NCI-H446 treated with DMSO at 0.1 percent for 48 hours (cell line): ENCODE results near the gene PCDH15.
"Not testable (repeated sequence)": the region's sequence is repeated elsewhere in the genome, so short reads cannot be mapped to it uniquely, and the experiment has no call there.

ENCODE experiments used
- DNase-seq: peaks from one replicate; lab custom pipeline; 2025; lab: John Stamatoyannopoulos, UW

The PCDH15 gene

DNA sequence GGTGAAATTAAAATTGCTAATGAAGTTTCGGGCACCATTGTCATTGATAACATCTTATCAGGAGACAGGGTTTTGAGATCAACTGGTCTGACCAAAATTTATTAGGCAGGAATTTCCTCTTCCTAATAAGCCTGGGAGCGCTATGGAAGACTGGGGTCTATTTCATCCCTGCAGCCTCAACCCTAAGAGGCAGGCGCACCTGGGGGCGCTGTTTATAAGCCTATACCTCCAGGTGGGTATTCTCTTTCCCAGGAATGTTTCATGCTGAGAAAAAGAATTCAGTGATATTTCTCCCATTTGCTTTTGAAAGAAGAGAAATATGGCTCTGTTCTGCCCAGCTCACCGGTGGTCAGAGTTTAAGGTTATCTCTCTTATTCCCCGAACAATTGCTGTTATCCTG is 406.4 kb downstream of the PCDH15 start:
- DNase-seq = not testable (repeated sequence)

DNA sequence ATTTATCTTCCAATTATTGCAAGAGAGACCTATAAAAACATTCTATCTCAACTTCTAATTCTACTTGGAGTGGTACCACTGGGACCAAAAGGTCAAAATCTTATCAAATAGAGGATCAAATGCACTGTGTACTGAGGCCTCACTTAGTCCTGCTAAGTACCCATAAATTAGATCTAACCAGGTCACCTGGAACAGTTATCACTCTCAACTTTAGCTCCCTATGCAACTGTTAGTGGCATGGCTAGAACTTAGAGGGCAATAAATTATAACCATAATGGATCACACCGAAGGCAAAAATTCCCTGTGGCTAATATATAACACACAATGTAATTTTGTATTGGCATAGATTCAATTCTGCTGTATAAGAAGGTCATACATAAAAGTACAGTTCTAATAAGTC is 428.9 kb downstream of the PCDH15 start:
- no peak for DNase-seq

GRCh38 chr10:54368984-54369383 is 432.0 kb downstream of the PCDH15 start:
- no peak for DNase-seq

- no peak for DNase-seq
Measured at GRCh38 chr10:54363390-54363789, 437.6 kb downstream of the PCDH15 start.

- DNase-seq = no peak
Measured at GRCh38 chr10:54342058-54342457, 459.0 kb downstream of the PCDH15 start.

DNA sequence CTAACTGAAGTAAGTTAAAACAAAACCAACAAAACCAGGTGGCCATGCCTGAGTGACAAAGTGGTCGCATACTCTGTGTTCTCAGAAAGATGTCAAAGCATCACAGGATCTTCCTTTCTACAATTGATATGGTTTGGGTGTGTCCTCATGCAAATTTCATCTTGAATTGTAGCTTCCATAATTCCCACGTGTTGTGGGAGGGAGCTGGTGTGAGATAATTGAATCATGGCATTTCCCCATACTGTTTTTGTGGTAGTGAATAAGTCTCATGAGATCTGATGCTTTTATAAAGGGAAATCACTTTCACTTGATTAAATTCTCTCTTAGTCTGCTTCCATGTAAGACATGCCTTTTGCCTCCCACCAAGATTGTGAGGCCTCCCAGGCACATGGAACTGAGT is 465.7 kb downstream of the PCDH15 start:
- DNase-seq = no peak

DNA sequence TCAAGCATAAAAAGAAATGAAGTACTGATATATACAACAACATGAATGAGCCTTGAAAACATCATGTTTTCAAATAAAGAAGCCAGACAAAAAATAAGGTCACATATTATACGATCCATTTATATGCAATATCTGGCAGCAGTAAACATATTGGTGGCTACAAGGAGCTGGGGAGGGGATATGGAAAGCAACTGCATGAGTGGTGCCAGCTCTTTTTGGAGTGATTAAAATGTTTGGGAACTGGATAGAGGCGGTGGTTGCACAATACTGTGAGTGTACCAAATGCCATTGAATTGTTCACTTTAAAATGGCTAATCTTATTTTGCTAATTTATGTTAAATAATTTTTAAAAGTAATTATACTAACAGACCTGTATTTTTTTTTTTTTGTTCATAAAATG is 481.7 kb downstream of the PCDH15 start:
- DNase-seq = no peak

DNA sequence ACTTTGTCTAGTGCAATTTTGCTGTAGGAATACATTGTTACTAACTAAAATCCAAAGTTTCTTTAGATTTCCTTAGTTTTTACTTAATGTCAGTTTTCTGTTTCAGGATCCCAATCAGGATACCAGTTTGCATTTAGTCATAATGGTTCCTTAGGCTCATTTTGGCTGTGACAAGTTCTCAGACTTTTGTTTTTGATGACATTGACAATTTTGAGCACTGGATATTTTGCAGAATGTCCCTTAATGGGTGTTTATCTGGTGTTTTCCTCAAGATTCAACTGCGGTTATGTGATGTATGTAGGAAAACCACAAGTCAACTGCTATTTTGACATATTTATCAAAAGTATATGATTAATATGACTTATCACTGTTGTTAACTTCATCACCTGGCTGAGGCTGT is 482.6 kb downstream of the PCDH15 start:
- DNase-seq = no peak

DNA sequence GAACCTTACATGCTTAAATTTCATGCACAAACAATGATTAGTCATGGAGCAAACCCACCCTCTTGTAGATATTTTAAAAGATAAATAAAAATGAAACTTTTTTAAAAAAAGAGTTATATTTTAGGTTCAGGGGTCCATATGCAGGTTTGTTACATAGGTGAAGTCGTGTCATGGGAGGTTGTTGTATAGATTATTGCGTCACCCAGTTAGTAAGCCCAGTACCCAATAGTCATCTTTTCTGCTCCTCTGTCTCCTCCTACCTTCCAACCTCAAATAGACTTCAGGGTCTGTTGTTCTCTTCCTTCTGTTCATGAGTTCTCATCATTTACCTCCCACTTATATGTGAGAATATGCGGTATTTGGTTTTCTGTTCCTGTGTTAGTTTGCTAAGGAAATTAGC is 486.6 kb downstream of the PCDH15 start:
- no peak for DNase-seq

DNA sequence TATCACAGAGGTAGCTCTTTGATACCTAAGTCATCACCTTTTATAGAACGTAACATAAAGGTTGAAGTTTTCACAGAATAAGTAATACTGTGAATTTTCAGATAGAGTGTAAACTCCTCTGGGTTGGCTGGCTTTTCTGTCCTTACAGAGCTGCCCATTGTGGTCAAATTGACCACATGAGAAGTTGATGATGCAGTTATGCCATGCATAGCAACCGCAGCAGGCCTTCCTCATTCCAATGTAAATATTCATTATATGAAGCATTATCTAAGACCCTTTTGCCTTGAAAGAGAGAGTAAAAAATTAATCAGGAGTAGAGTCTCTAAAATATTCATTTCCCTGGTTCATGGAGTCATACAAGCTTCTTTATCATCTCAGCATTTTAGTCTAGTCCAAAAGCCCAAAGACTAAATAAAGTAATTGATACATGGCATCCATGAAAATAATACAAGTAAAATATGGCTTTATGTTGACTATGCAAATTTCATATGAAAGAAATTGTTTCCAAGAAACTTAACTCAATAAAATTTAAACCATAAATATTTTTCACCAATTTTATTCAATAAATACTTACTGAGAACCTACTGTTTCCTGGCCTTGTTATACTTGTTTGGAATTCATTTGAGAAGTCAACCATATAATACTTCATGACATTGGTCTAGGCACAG is 516.4 kb downstream of the PCDH15 start:
- DNase-seq = no peak

DNA sequence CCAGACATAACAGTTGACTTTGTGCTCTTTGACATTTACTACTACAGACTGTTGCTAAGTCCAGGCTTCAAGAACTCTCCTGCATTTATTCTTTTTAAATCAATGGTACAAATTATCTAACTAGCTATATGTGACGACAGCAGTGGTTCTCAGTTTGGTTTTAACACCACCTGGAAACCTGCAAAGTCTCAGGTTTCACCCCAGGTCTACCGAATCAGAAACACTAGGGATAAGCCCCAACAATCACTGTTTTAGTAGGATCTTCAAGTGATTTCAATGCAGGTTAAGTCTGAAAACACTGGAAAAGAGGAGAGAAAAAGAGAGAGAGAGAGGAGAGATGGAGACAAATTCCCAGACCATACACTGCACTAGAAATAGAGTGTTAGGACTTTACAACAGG is 519.0 kb downstream of the PCDH15 start:
- DNase-seq = no peak

GRCh38 chr10:54266395-54266794 is 534.6 kb downstream of the PCDH15 start:
- no peak for DNase-seq

DNA sequence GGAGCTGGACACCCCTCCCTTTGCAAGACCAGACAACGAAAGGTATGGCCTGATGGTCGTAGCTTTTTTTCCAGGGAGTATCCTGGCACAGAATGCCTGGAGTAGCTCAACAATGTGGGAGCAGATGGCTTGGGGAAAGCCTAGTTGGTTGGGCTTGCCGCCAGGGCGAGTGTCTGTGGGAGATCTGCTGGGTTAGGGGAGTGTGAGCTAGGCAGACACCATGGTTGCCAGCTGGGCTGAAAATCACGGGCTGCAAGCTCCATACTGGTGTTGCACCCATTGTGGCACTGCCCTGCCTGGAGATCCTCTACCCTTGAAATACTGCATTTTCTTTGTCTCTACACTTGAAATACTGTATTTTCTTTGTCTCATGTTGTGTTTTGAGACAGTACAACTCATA is 538.3 kb downstream of the PCDH15 start:
- no peak for DNase-seq

DNA sequence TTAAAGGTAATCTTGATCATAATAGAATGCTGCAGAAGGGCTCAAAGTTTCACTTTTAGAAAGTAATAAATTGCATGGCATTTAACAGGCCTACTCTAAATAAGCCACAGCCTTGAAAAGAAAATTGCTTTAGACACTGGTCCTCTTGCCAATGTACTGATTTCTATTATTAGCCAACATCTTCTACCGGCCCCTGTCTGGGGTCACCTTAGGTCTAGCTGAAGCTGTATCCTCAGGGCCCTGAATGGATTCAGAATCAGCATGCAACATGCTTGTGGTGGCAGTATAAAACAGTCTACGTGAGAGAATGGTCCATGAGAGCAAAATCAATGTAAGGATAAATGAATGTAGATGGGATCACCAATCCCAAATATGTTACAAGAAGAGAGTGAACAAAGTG is 541.9 kb downstream of the PCDH15 start:
- DNase-seq = no peak

DNA sequence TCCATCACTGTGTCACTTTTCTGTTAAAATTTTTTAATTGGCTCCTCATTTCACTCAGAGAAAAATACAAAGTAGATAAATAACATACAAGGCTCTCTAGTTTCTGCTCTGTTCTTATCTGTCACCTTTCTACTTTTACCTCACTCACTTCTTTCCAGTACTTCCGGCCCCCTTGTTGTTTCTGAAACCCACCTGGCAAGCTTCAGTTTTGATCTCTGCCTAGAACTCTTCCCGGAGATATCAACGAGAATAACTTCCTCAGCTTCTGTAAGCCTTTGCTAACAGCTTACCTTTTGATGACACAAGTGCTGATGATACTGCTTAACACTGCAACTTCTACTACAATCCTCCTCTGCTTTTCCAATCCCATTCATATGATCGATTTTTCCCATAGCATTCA is 566.2 kb downstream of the PCDH15 start:
- DNase-seq = no peak

DNA sequence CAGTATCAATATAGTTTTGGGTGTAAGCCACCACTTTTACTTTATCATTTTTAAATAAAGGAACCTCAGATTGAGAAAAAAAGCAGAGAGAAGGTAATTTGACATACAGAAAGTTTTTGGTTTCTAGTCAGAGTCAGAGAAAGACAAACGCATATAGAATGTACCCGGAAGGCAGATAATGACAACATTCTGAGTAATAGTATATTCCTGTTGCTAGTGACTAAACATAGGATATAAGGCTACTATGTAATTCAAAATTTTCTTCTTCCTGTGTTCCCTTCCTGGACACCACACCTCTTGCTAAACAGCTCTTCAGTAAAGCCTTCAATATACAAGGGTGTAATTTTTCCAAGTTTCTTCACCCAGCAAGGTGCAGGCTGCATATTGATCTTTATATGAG is 597.6 kb downstream of the PCDH15 start:
- no peak for DNase-seq

DNA sequence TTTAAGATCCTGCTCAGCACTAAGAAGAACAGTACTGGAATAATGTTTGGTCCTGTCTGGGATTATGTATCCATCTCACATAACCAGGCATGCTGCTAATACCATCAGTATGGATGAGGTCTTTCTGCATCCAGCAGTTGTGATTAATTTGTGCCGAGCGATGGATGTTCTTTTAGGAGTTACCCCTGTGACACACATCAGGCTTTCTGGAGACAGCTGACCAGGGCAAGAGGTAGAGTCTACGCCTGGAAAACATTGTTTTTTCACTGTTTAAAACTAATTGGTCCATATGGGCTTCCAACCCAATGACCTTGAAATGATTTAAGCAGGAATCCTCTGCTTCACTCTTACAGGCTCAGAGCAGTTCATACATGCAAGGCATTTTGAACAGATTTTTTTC is 603.0 kb downstream of the PCDH15 start:
- DNase-seq = no peak

GRCh38 chr10:54194806-54195205 is 606.2 kb downstream of the PCDH15 start:
- DNase-seq = no peak

DNA sequence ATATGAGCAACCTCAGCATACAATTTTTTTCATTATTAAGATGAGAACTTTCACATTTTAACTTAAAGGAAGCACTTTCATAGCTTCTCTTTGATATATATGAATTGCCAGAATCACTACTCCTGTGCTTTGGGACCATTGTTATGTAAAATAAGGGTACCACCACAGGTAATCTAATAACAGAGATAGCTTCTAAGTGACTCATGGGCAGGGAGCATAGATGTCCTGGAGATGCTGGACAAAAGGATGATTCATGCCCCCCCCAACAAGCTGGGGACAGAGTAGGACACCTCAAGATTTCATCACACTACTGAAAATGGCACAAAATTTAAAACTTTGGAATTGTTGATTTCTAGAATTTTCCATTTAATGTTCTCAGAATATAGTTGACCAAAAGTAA is 641.1 kb downstream of the PCDH15 start:
- DNase-seq = no peak

GRCh38 chr10:54148508-54148907 is 652.5 kb downstream of the PCDH15 start:
- no peak for DNase-seq

DNA sequence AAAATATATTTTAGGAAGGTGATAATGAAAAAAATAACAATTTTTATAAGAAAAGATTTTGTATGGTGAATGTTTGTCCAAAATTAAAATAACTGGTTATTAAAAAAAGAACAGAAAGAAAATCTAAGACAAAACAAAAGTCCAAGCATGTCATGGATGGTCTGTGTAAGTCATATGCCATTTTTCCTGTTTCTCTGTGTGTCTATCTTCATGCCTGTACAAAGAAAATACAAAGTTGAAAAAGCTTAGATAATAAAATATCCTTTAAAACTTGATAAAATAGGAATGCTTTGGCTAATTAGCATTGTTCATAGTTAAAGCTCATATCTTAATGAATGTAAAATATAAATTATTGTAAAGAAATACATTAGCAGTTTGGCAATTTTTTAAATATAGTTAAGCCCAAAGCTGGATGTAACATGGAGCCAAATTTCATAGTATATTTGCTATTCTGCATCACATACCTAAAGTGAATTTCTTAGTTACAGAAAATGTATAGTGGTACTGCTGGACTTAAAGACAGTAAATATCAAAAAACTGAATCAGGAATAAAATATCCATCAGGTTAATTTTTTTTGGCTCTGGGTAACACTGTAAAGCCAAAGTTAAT is 661.1 kb downstream of the PCDH15 start:
- DNase-seq = no peak

DNA sequence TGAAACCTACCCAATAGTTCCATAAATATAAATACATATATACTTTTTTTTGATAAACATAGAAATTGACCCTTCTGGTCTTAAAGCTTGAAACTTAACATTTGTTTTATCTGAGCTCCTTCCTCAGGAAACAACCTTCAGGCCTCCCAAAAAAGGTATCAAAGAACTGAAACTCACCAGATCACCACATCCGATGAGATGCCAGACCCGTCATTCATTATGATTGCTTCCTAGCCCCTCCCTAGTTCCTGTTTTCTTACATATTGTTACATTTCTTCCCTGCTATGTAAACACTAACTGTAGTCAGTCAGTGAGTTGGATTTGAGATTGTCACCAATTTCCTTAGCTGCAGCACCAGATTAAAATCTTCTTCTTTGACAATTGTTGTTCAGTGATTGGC is 663.6 kb downstream of the PCDH15 start:
- DNase-seq = no peak

- DNase-seq = no peak
Measured at GRCh38 chr10:54133203-54133602, 667.8 kb downstream of the PCDH15 start.

- DNase-seq = no peak
Measured at GRCh38 chr10:54131833-54132232, 669.2 kb downstream of the PCDH15 start.
